Renal cortex interstitium (tissue), 15 donors: ENCODE measurements around the gene CNPY2. TPM values are rescaled to one million over a fixed set of nuclear protein-coding genes. Genes with fewer than 3 reads are reported as not detected.
"Not testable (repeated sequence)": the region's sequence is repeated elsewhere in the genome, so short reads cannot be mapped to it uniquely, and the experiment has no call there.

Experiments used
- DNase-seq, 11 donors: peaks; one replicate each; pipeline ENCODE4 v3.0.0-alpha.2; 2013; ENCODE audit warnings: low read depth in 9 of 11, low spot score in 4 of 11; ENCODE audit errors: extremely low read depth in 1 of 11
- long read RNA-seq, 16 experiments: transcript quantifications; one replicate each; lab custom pipeline, GENCODE V29; 2026
- polyA plus RNA-seq, 3 donors: library from polyadenylated mRNA; unstranded; fragments of 120-200 nt; gene quantifications; one replicate each; pipeline ENCODE4 v1.2.1, GENCODE V29; 2013; ENCODE audit not compliant: insufficient read length in 3 of 3

The CNPY2 gene
- 100 to 1,000 TPM; 140 to 161 (median 159) TPM for polyA plus RNA-seq
- long read RNA-seq, donor 1, transcript CNPY2-206 (3 exons, 817 nt): minor isoform, 12 of 63 reads
- long read RNA-seq, donor 1, transcript CNPY2-201 (6 exons, 1,214 nt): major isoform, 40 of 63 reads
- long read RNA-seq, donor 1, partial matches to known transcripts: 6 of 63 reads
- long read RNA-seq, donor 1, other reads (novel, unspliced or antisense): 0 of 63 reads
- long read RNA-seq, donor 2, transcript CNPY2-201 (6 exons, 1,214 nt): major isoform, 42 of 62 reads
- long read RNA-seq, donor 2, transcript CNPY2-206 (3 exons, 817 nt): minor isoform, 7 of 62 reads
- long read RNA-seq, donor 2, transcript CNPY2-204 (3 exons, 984 nt): minor isoform, 6 of 62 reads
- long read RNA-seq, donor 2, partial matches to known transcripts: 5 of 62 reads
- long read RNA-seq, donor 2, other reads (novel, unspliced or antisense): 0 of 62 reads
- long read RNA-seq, donor 3, transcript CNPY2-201 (6 exons, 1,214 nt): major isoform, 80 of 117 reads
- long read RNA-seq, donor 3, transcript CNPY2-204 (3 exons, 984 nt): minor isoform, 6 of 117 reads
- long read RNA-seq, donor 3, transcript CNPY2-206 (3 exons, 817 nt): minor isoform, 21 of 117 reads
- long read RNA-seq, donor 3, partial matches to known transcripts: 8 of 117 reads
- long read RNA-seq, donor 3, other reads (novel, unspliced or antisense): 0 of 117 reads
- long read RNA-seq, donor 4, transcript CNPY2-204 (3 exons, 984 nt): minor isoform, 5 of 80 reads
- long read RNA-seq, donor 4, transcript CNPY2-206 (3 exons, 817 nt): minor isoform, 8 of 80 reads
- long read RNA-seq, donor 4, transcript CNPY2-201 (6 exons, 1,214 nt): major isoform, 55 of 80 reads
- long read RNA-seq, donor 4, partial matches to known transcripts: 9 of 80 reads
- long read RNA-seq, donor 4, other reads (novel, unspliced or antisense): 0 of 80 reads
- long read RNA-seq, donor 5: 0 reads
- long read RNA-seq, donor 6, transcript CNPY2-204 (3 exons, 984 nt): minor isoform, 7 of 81 reads
- long read RNA-seq, donor 6, transcript CNPY2-201 (6 exons, 1,214 nt): major isoform, 45 of 81 reads
- long read RNA-seq, donor 6, transcript CNPY2-206 (3 exons, 817 nt): minor isoform, 12 of 81 reads
- long read RNA-seq, donor 6, partial matches to known transcripts: 13 of 81 reads
- long read RNA-seq, donor 6, other reads (novel, unspliced or antisense): 0 of 81 reads
- long read RNA-seq, donor 7, transcript CNPY2-201 (6 exons, 1,214 nt): major isoform, 69 of 104 reads
- long read RNA-seq, donor 7, transcript CNPY2-204 (3 exons, 984 nt): minor isoform, 5 of 104 reads
- long read RNA-seq, donor 7, transcript CNPY2-206 (3 exons, 817 nt): minor isoform, 12 of 104 reads
- long read RNA-seq, donor 7, partial matches to known transcripts: 14 of 104 reads
- long read RNA-seq, donor 7, other reads (novel, unspliced or antisense): 0 of 104 reads
- long read RNA-seq, donor 8, transcript CNPY2-201 (6 exons, 1,214 nt): major isoform, 112 of 188 reads
- long read RNA-seq, donor 8, transcript CNPY2-202 (2 exons, 670 nt): minor isoform, 7 of 188 reads
- long read RNA-seq, donor 8, transcript CNPY2-204 (3 exons, 984 nt): minor isoform, 15 of 188 reads
- long read RNA-seq, donor 8, transcript CNPY2-206 (3 exons, 817 nt): minor isoform, 32 of 188 reads
- long read RNA-seq, donor 8, partial matches to known transcripts: 22 of 188 reads
- long read RNA-seq, donor 8, other reads (novel, unspliced or antisense): 0 of 188 reads
- long read RNA-seq, donor 9, transcript CNPY2-206 (3 exons, 817 nt): minor isoform, 20 of 95 reads
- long read RNA-seq, donor 9, transcript CNPY2-201 (6 exons, 1,214 nt): major isoform, 57 of 95 reads
- long read RNA-seq, donor 9, partial matches to known transcripts: 14 of 95 reads
- long read RNA-seq, donor 9, other reads (novel, unspliced or antisense): 0 of 95 reads
- long read RNA-seq, donor 10, transcript CNPY2-206 (3 exons, 817 nt): minor isoform, 11 of 85 reads
- long read RNA-seq, donor 10, transcript CNPY2-204 (3 exons, 984 nt): minor isoform, 8 of 85 reads
- long read RNA-seq, donor 10, transcript CNPY2-201 (6 exons, 1,214 nt): major isoform, 54 of 85 reads
- long read RNA-seq, donor 10, partial matches to known transcripts: 10 of 85 reads
- long read RNA-seq, donor 10, other reads (novel, unspliced or antisense): 0 of 85 reads
- long read RNA-seq, donor 11, transcript CNPY2-206 (3 exons, 817 nt): minor isoform, 10 of 54 reads
- long read RNA-seq, donor 11, transcript CNPY2-201 (6 exons, 1,214 nt): major isoform, 40 of 54 reads
- long read RNA-seq, donor 11, partial matches to known transcripts: 0 of 54 reads
- long read RNA-seq, donor 11, other reads (novel, unspliced or antisense): 0 of 54 reads
- long read RNA-seq, donor 12, transcript CNPY2-204 (3 exons, 984 nt): minor isoform, 7 of 52 reads
- long read RNA-seq, donor 12, transcript CNPY2-201 (6 exons, 1,214 nt): major isoform, 32 of 52 reads
- long read RNA-seq, donor 12, transcript CNPY2-206 (3 exons, 817 nt): minor isoform, 7 of 52 reads
- long read RNA-seq, donor 12, partial matches to known transcripts: 5 of 52 reads
- long read RNA-seq, donor 12, other reads (novel, unspliced or antisense): 0 of 52 reads
- long read RNA-seq, donor 13: 0 reads
- long read RNA-seq, donor 14, transcript CNPY2-204 (3 exons, 984 nt): minor isoform, 5 of 93 reads
- long read RNA-seq, donor 14, transcript CNPY2-206 (3 exons, 817 nt): minor isoform, 17 of 93 reads
- long read RNA-seq, donor 14, transcript CNPY2-201 (6 exons, 1,214 nt): major isoform, 63 of 93 reads
- long read RNA-seq, donor 14, partial matches to known transcripts: 8 of 93 reads
- long read RNA-seq, donor 14, other reads (novel, unspliced or antisense): 0 of 93 reads
- long read RNA-seq, donor 15, transcript CNPY2-206 (3 exons, 817 nt): minor isoform, 5 of 49 reads
- long read RNA-seq, donor 15, transcript CNPY2-201 (6 exons, 1,214 nt): major isoform, 31 of 49 reads
- long read RNA-seq, donor 15, partial matches to known transcripts: 6 of 49 reads
- long read RNA-seq, donor 15, other reads (novel, unspliced or antisense): 0 of 49 reads
- long read RNA-seq, donor 16, transcript CNPY2-201 (6 exons, 1,214 nt): major isoform, 118 of 194 reads
- long read RNA-seq, donor 16, transcript CNPY2-206 (3 exons, 817 nt): minor isoform, 33 of 194 reads
- long read RNA-seq, donor 16, transcript CNPY2-204 (3 exons, 984 nt): minor isoform, 10 of 194 reads
- long read RNA-seq, donor 16, partial matches to known transcripts: 28 of 194 reads
- long read RNA-seq, donor 16, other reads (novel, unspliced or antisense): 0 of 194 reads

DNA sequence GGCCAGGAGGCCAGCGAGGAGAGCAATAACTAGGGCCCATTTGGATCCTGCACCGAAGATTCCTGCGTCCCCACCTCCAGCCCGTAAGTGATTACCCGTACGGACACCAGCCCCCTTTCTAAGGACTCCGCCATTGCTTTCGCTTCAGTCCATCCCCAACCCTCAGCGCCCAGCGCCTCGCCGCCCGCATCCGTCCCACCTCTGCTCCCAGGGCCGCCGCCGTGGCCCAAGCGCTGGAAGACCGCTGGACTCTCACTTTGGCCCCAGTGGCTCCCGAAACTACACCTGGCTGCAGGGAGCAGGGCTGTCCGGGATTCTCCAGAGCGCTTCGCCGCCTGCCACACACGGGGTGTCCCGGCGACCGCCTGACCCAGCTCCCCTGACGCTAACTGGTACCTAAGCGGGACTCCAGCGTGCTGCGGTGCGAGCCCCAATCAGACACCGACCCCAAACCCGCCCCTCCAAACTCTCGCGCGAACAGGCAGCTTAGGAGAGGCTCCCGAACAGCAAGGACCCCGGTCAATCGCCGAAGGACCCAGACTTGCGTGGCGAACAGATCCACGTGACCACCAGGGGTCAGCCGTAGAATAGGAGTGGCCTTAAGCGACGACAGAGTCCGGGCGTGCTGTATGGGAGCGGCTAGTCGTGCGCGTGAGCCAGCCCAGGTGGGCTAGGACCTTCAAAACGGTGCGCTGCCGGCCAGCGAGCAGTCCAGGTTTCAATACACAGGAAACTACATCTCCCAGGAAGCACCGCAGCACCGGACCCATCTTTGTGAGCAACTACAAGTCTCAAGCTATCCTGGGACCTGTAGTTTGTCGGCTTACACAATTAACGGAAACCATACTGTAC lies at the start of gene CNPY2:
Gene CNPY2, minus strand, starts transcription at position 367 of the 852 bp plus-strand sequence. CDS start 771 bp downstream, outside the sequence.
- peak; percentile 91 to 97 (median 94) for DNase-seq

DNA sequence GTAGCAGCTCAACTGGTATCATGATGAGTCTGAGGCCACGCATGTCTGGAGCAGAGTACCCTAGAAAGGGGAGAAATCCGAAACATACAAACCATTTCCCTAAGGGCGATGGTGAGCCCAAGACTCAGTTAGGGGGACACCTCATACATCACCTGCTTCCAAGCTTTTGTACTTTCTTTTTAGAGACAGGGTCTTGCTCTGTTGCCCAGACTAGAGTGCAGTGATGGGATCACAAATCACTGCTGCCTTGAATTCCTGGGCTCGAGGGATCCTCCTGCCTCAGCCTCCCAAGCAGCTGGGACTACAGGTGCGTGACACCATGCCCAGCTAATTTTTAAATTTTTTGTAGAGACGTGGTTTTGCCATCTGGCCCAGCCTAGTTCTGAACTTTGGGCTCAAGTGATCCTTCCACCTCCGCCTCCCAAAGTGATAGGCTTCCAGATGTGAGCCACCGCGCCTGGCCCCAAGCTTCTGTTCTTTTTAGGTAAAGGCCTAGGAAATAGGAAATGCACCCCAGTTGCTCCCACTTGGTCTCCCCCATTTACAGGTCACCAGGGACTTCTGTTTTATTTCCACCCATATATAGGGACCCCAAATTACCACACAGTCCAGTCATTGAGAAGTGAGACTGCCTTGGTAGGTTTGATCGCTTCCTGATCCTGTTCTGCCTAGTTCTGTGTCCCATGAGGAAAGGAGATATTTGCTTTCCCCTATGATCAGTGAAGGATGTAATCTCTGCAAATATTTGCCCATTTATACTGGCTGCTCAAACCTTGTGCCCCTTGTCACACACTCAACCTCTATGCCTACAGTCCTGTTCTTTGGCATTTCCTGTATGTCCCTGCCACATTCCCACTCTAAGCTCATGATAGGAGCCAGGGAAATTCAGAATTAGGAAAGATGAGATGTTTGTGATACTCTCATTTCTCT lies 46.6 kb upstream of the CNPY2 start, which contains the start of gene APOF:
Gene APOF, minus strand, starts transcription at position 728 of the 930 bp plus-strand sequence. Its CDS starts 112 bp downstream, at position 616.
- DNase-seq: no peak

DNA sequence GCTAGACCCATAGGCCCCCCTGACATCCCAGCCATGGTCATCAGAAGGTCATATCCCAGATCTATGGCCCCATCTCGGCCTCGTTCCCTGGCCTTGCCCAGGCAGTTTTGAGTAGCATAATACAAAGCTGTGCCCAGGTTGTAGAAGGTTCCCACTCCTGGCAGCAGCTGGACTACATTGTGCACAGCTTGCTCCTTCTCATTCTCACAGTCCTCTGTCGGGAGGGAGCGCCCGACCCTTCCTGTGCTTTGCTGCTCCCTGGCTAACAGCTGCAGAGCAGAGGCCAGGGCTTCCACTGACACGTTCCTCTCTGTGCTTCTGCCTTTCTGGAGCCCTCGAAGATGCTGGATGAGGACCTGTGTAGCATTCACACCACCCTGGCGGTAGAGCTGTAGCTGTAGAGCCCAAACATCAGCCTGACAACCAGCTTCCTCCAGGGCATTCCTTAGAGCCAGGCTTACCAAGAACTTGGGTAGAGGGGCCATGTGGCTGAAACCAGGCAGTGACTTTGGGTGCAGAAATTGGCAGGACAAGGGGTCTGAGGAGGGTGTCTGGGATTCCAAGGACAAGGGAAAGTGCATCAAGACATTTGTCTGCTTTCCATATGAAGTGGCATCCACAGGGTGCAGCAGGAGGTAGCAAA lies 45.8 kb upstream of the CNPY2 start:
- DNase-seq: no peak

DNA sequence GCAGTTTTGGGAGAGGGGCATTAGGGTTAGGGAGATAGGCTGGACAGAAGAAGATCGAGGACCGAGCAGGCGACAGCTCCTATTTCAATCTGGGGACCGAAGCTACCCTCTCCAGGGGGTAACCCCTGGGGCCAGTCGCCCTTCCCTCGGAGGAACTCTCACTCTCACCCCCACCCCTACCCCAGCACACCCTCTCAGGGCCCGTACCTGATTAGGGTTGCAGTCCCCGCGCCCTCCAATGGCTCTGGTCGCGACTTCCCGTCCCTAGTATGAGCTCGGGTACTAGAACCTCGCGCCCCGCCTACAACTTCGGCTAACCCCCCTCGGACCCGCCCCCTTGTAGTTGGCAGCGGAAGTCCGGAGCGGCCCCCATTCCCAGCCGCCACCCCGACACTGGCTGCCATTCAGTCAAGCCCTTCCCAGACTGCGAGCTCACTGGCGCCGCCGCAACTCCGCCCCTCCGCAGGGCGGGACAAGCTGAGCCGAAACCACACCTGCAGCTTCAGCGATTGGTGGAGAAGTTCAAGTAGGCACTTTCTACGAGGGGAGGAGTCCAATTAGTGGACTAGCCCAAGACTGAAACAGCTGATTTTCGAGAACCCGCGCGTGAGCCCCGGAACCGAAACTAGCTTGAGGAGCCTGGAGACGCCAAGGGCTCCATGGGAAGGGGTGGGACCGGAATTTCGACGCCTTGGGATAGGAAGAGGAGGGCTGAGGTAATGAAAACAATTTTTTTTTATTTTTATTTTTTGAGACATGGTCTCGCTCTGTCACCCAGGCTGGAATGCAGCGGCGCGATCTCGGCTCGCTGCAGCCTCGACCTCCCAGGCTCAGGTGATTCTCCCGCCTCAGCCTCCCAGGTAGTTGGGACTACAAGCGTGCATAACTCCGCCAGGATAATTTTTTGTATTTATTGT lies 44.3 kb upstream of the CNPY2 start, which contains the start of gene STAT2:
Gene STAT2, minus strand, starts transcription at position 257 of the 917 bp plus-strand sequence. CDS start 3,536 bp downstream, outside the sequence.
- DNase-seq: peak; percentile 97 to 100 (median 99)

DNA sequence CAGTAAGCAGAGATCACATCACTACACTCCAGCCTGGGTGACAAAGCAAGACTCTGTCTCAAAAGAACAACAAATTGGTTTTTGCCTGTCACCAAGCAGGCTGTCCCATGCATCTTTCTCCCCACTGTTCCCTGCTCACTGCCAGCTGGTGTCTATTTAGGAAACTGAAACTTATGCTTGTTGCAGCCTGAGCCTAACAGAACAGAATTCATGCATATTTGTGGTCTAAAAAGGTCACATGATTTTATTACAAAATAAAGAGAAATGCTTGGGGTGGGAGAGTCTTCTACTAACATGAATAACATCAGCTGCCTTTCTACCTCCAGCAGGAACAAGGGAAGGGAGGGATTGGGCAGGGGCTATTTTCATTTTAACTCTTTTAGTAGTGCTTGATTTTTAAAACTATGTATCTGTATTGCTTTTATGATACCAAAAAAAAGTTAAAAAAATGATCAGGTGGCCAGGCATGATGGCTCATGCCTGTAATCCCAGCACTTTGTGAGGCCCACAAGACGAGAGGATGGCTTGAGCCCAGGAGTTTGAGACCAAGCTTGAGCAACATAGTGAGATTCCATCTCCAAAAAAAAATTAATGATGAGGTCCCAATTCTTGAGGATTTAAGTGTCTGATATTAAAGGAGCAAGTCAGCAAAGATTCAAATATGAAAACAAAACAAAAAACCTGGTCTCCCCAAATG lies 43.2 kb upstream of the CNPY2 start:
- DNase-seq: peak in 3 of 11 donors; percentile 2 to 23 (median 18)

DNA sequence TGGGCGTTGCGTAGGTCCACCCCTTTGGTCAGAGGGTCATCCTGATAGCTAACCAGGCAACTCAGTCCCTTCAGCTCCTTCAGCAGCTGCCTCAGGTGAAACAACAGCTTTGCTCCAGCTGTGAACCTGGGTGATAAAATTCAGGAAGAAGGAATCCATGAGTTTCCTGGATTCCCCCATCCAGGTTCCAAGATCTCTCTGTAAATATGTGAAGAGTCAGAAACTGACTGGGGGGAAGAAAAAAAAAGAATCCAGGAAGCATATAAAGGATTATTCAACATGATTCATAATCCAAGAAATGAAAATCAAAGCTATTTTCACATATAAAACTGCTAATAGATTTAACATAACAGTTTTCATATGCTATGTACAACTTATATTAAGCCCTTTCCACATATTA lies 35.5 kb upstream of the CNPY2 start:
- no peak for DNase-seq

DNA sequence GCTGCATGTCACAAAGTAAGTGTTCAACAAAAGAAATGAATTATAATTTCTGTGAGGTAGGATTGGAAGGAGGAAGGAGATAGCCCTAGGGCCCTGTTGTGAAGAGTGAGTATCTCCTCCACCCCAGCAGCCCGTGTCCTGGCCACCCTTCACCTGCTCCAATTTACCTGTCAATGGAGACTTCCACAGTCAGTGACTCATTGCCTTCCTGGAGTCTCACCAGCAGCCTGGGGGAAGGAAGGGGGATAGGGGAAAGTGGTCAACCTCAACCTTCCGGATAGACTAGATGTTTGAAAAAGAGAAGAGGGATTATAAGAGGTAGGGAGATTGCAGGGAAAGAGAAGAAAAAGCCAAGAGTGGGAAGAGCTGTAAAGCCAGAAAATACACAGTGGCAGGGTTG lies 34.9 kb upstream of the CNPY2 start:
- no peak for DNase-seq

DNA sequence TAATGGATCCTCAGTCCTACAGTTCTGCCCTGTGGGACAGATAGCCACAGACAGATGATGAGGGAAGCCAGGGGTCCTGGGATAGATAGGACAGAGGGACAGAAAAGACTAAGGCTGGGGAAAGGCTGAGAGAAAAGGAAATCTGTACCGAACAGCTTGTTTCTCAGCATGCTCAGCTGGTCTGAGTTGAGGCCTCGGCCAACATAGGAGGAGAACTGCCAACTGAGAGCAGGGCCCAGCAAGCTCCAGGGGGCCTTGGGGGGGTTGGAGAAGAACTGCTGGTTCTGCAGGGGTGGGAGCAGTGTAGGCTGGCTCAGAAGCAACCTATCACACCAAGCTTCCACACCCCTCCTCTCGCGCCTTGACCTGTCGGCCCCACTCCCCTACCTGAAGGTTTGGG lies 33.0 kb upstream of the CNPY2 start:
- DNase-seq: no peak

DNA sequence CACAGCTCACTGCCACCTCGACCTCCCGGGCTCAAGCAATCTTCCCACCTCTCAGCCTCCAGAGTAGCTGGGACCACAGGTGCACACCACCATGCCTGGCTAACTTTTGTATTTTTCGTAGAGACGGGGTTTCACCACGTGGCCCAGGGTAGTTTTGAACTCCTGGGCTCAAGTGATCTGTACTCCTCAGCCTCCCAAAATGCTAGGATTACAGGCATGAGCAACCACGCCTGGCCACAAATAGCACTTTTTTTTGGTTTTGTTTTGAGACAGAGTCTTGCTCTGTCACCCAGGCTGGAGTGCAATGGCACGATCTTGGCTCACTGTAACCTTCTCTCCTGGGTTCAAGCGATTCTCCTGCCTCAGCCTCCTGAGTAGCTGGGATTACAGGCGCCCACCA lies 31.5 kb upstream of the CNPY2 start:
- not testable (repeated sequence) for DNase-seq

DNA sequence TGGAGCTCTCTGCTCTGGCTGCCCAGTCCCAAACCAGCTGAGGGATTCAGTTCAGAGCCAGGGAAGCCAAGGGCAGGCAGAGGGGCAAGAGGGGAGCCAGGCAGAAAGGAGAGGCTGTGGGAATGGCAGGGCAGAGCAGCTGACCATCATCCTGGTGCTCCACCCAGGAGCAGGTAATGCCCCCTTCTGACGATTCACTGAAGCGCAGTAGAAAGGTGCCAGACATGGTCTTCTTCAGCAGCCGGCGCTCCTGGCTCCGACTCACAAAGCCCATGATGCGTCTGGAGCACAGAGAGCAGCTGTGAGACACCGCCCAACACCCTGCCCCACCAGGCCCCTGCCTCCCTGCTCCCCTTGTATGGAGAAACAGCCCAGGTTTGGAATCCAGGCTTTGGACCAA lies 30.9 kb upstream of the CNPY2 start:
- DNase-seq: no peak

DNA sequence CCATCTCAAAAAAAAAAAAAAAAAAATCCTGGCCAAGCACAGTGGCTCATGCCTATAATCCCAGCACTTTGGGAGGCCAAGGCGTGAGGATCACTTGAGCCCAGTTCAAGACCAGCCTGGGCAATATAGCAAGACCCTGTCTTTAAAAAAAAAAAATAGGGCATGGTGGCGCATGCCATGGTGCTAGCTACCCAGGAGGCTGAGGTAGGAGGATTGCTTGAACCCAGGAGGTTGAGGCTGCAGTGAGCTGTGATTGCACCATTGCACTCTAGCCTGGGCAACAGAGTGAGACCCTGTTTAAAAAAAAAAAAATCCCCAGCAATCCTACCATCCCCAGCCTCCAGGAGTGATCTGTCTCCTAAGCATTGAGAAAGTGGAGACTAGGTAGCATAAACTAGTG lies 26.5 kb upstream of the CNPY2 start:
- not testable (repeated sequence) for DNase-seq
